MM.1S (cell line): ENCODE results near the gene ERICH6B.

Experiments
- DNase-seq: peaks from one replicate; pipeline ENCODE4 v3.0.0-alpha.2; 2015
- H2AFZ ChIP-seq: fragments of 300-600 bp; sonication (generic); 2 replicates; pipeline ENCODE4 v1.6.0; 2016; ENCODE audit warnings: antibody characterized with exemption, low read length
- H3F3A ChIP-seq: fragments of 300-600 bp; sonication (generic); 2 replicates; pipeline ENCODE4 v1.6.1; 2016; ENCODE audit warnings: mild to moderate bottlenecking, antibody characterized with exemption, low read length, moderate library complexity, mixed read lengths; ENCODE audit not compliant: insufficient read depth
- H3K27ac ChIP-seq: fragments of 300-600 bp; sonication (generic); 2 replicates; pipeline ENCODE4 v1.5.1; 2016; ENCODE audit warnings: mild to moderate bottlenecking, low read length
- H3K27me3 ChIP-seq: fragments of 300-600 bp; sonication (generic); replicated peaks from 2 replicates; pipeline ENCODE4 v1.6.0; 2016; ENCODE audit warnings: low read length; ENCODE audit not compliant: insufficient read depth
- H3K36me3 ChIP-seq: fragments of 300-600 bp; sonication (generic); replicated peaks from 2 replicates; pipeline ENCODE4 v1.6.1; 2016; ENCODE audit warnings: mild to moderate bottlenecking, low read length, mixed read lengths; ENCODE audit not compliant: insufficient read depth
- H3K4me1 ChIP-seq: fragments of 300-600 bp; sonication (generic); 2 replicates; pipeline ENCODE4 v1.6.1; 2016; ENCODE audit warnings: low read length, mixed read lengths
- H3K4me2 ChIP-seq: fragments of 300-600 bp; sonication (generic); 2 replicates; pipeline ENCODE4 v1.6.0; 2016; ENCODE audit warnings: low read depth, low read length
- H3K4me3 ChIP-seq: fragments of 300-600 bp; sonication (generic); 2 replicates; pipeline ENCODE4 v1.5.1; 2016; ENCODE audit warnings: low read length, mixed read lengths
- H3K79me2 ChIP-seq: fragments of 300-600 bp; sonication (generic); 2 replicates; pipeline ENCODE4 v1.6.1; 2016; ENCODE audit warnings: mixed run types, low read length, mixed read lengths
- H3K9ac ChIP-seq: fragments of 300-600 bp; sonication (generic); 2 replicates; pipeline ENCODE4 v1.6.1; 2016; ENCODE audit warnings: low read length, mixed read lengths
- H3K9me2 ChIP-seq: fragments of 300-600 bp; sonication (generic); replicated peaks from 2 replicates; pipeline ENCODE4 v1.6.1; 2016; ENCODE audit warnings: mild to moderate bottlenecking, low read length, mixed read lengths; ENCODE audit not compliant: insufficient read depth
- H3K9me3 ChIP-seq: fragments of 300-600 bp; sonication (generic); replicated peaks from 2 replicates; pipeline ENCODE4 v1.6.1; 2016; ENCODE audit warnings: mild to moderate bottlenecking, low read length, mixed read lengths; ENCODE audit not compliant: insufficient read depth
- H4K20me1 ChIP-seq: fragments of 300-600 bp; sonication (generic); 2 replicates; pipeline ENCODE4 v1.6.1; 2016; ENCODE audit warnings: mild to moderate bottlenecking, low read length, moderate library complexity, mixed read lengths; ENCODE audit not compliant: insufficient read depth
- EZH2 ChIP-seq: fragments of 300-600 bp; sonication (generic); optimal IDR thresholded peaks from 2 replicates; pipeline ENCODE3; 2017; ENCODE audit warnings: low read depth, mild to moderate bottlenecking, antibody characterized with exemption, low read length, mixed read lengths
- EZH2phosphoT487 ChIP-seq: fragments of 300-600 bp; sonication (generic); IDR thresholded peaks from 2 replicates; pipeline ENCODE4 v1.6.1; 2018; ENCODE audit warnings: antibody characterized with exemption, low read length
- TF ChIP-seq, protein P1 (sequence below): fragments of 300-600 bp; sonication (generic); IDR thresholded peaks from 2 replicates; pipeline ENCODE4 v1.5.1; 2016; ENCODE audit warnings: antibody characterized with exemption, low read length, mixed read lengths

The ERICH6B gene

DNA sequence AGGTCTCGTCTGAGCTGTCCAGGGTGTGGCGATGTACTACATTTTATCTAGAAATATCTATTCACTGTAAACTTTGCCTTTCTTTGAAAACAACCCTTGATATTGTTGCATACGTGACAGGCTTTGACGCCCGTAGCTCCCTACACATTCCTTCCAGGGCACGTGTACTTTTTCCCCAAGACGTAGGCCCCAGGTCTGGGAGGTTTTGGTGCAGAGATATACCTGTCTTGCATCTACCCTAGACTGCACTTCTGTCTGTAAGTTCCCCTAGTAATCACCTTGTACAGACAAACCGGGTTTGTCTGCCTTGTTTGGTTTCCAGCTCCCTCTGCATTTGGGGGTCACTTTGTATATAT is 69.2 kb downstream of the ERICH6B start:
- H3K36me3 ChIP-seq = no peaks in the 10 kb centered on the region
- no peak overlapping the region for H3K9ac ChIP-seq
- no peak overlapping the region for H2AFZ ChIP-seq
- H3K9me3 ChIP-seq = no peaks in the 10 kb centered on the region
- no peaks in the 10 kb centered on the region for H3K9me2 ChIP-seq
- no peak overlapping the region for H3K4me3 ChIP-seq
- TF ChIP-seq EZH2 (no peak), EZH2phosphoT487 (no peak)
- TF ChIP-seq, protein P1, sequence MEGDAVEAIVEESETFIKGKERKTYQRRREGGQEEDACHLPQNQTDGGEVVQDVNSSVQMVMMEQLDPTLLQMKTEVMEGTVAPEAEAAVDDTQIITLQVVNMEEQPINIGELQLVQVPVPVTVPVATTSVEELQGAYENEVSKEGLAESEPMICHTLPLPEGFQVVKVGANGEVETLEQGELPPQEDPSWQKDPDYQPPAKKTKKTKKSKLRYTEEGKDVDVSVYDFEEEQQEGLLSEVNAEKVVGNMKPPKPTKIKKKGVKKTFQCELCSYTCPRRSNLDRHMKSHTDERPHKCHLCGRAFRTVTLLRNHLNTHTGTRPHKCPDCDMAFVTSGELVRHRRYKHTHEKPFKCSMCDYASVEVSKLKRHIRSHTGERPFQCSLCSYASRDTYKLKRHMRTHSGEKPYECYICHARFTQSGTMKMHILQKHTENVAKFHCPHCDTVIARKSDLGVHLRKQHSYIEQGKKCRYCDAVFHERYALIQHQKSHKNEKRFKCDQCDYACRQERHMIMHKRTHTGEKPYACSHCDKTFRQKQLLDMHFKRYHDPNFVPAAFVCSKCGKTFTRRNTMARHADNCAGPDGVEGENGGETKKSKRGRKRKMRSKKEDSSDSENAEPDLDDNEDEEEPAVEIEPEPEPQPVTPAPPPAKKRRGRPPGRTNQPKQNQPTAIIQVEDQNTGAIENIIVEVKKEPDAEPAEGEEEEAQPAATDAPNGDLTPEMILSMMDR = no peak
- H3K27ac ChIP-seq = no peak overlapping the region
- no peaks in the 10 kb centered on the region for H3F3A ChIP-seq
- no peaks in the 10 kb centered on the region for H3K4me1 ChIP-seq
- H3K27me3 ChIP-seq = no peaks in the 10 kb centered on the region
- no peaks in the 10 kb centered on the region for H4K20me1 ChIP-seq
- H3K79me2 ChIP-seq = no peaks in the 10 kb centered on the region
- DNase-seq = no peak
- no peak overlapping the region for H3K4me2 ChIP-seq

DNA sequence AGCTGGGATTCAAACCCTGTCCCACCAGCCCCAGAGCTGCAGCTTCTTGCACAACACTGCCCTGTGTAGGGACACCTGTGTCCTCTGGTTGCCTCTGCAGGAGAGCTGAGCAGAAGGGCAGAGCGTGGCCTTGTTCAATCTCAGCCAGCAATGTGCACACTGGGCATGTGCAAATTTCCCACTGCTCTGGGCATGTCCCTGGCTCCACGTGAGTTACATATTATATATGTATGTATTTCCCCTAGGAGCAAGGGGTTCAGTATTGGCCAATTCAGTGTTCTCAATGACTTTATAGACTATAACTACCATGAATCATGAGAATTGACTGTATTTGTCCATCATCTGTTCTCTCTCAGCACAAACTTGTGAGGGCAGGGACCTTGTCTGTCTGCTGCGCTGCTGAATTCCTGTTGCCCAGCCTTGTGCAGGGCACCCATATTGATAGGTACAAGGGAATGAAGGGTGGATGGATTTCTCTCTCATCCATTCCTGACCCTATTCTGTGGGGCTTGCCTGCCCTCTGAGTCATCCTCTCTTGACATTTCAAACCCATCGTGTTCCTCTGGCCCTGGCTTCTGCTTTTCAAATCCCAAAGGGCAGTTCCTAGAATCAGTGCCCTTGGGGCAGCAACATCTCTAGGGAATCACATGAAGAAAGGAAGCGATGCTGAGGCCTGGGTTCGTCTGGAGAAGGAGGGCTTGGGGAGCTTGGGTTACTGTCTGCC is 69.7 kb downstream of the ERICH6B start:
- Histone ChIP-seq H3K9me2 (no peaks in the 10 kb centered on the region), H3K27ac (no peak overlapping the region), H3K27me3 (no peaks in the 10 kb centered on the region), H3K9me3 (no peaks in the 10 kb centered on the region), H3K4me3 (no peak overlapping the region), H4K20me1 (no peaks in the 10 kb centered on the region), H3K9ac (no peak overlapping the region), H3K79me2 (no peaks in the 10 kb centered on the region), H3K4me1 (no peaks in the 10 kb centered on the region), H2AFZ (no peak overlapping the region), H3F3A (no peaks in the 10 kb centered on the region), H3K36me3 (no peaks in the 10 kb centered on the region), H3K4me2 (no peak overlapping the region)
- no peak for DNase-seq
- TF ChIP-seq EZH2 (no peak), EZH2phosphoT487 (no peak)
- TF ChIP-seq, protein P1 = no peak

DNA sequence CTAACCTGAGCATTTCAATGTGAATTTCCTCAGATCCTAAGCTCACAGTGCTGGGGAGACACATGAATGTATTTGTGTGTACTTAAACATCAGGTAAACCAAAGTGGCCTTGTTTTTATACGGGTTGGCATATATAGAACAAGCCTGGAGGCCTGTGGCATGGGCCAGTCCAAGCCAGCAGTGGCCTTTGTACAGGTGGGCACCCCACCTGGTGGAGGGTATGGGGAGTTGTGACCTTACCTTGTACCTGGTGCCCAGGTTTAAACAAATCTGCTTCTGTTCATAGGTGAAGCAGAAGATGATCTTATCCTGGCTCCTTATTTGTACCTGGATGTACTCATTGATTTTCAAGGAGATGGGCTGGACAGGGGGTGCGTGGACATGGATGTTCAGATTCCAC is 71.0 kb downstream of the ERICH6B start:
- no peaks in the 10 kb centered on the region for H3K4me1 ChIP-seq
- DNase-seq = no peak
- H3K9me2 ChIP-seq = no peaks in the 10 kb centered on the region
- no peaks in the 10 kb centered on the region for H3K36me3 ChIP-seq
- no peak overlapping the region for H3K27ac ChIP-seq
- no peak overlapping the region for H3K9ac ChIP-seq
- no peaks in the 10 kb centered on the region for H4K20me1 ChIP-seq
- no peak overlapping the region for H3K4me2 ChIP-seq
- TF ChIP-seq EZH2 (no peak), EZH2phosphoT487 (no peak)
- TF ChIP-seq, protein P1 = no peak
- H3K27me3 ChIP-seq = no peaks in the 10 kb centered on the region
- H3K9me3 ChIP-seq = no peaks in the 10 kb centered on the region
- no peak overlapping the region for H2AFZ ChIP-seq
- no peak overlapping the region for H3K4me3 ChIP-seq
- H3K79me2 ChIP-seq = no peaks in the 10 kb centered on the region
- H3F3A ChIP-seq = no peaks in the 10 kb centered on the region
